Lower leg skin (tissue), 3 donors: Measurements from ENCODE around the gene ZNF165.
"Not testable (repeated sequence)": the region's sequence is repeated elsewhere in the genome, so short reads cannot be mapped to it uniquely, and the experiment has no call there.

Experiments used
- CTCF ChIP-seq, 3 donors: fragments of 450-650 bp; IDR thresholded peaks; one replicate each; pipeline ENCODE4 v1.5.1; 2016; ENCODE audit warnings: antibody characterized with exemption in 3 of 3, mild to moderate bottlenecking in 3 of 3, moderate library complexity in 2 of 3
- POLR2A ChIP-seq, 2 donors: fragments of 450-650 bp; IDR thresholded peaks; one replicate each; pipeline ENCODE4 v1.6.1; 2016 to 2017; ENCODE audit warnings: antibody characterized with exemption in 2 of 2, mild to moderate bottlenecking in 1 of 2, moderate library complexity in 1 of 2

- not testable (repeated sequence) for TF ChIP-seq CTCF, POLR2A (IDR thresholded peaks at IDR 0.05)
These were observed 41.9 kb downstream of the ZNF165 start for GRCh38 chr6:28122283-28122682.
